ENCODE data around the gene DUSP6. TPM values are rescaled to one million over a fixed set of nuclear protein-coding genes. Genes with fewer than 3 reads are reported as not detected.
A peak's percentile ranks its signal among the peaks of the same experiment; 100 is the strongest.

Gene DUSP6
- total and polyA plus RNA-seq, 12 donors: 9.4 to 43.4 (median 24.8) TPM

- Histone ChIP-seq H3K36me3 (no peaks in the 10 kb centered on the region), H3K4me1 (peaks cover 0 to 11% (median 0%) of the 10 kb centered on the region in 9 donors), H3K9me3 (no peaks in the 10 kb centered on the region), H3K4me3 (no peak overlapping the region), H3K27ac (no peak overlapping the region), H3K27me3 (no peaks in the 10 kb centered on the region)
- intact Hi-C loops (cut with DNase I): no loop called here
- ATAC-seq: no peak
- no peak for TF ChIP-seq CTCF (IDR thresholded peaks at IDR 0.05)
- DNase-seq: no peak
- WGBS, 2 donors: 83 to 85% methylated on average over 3 of the region's 3 CpGs
These were observed 42.9 kb downstream of the DUSP6 start for GRCh38 chr12:89309440-89309802.

GRCh38 chr12:89307474-89308253 lies 44.6 kb downstream of the DUSP6 start:
- 93 to 97% methylated on average over 9 of the region's 9 CpGs for WGBS, 2 donors

GRCh38 chr12:89306827-89307473 lies 45.4 kb downstream of the DUSP6 start:
- intact Hi-C loops (cut with DNase I): no loop called here
- ATAC-seq (peak in 2 of 8 donors; percentile 42 to 62), DNase-seq (no peak)
- Histone ChIP-seq H3K36me3 (no peaks in the 10 kb centered on the region), H3K4me3 (no peak overlapping the region), H3K27ac (peak overlapping the region in 1 of 10 donors; percentile 2), H3K27me3 (no peaks in the 10 kb centered on the region), H3K4me1 (peaks cover 0 to 11% (median 0%) of the 10 kb centered on the region in 9 donors), H3K9me3 (no peaks in the 10 kb centered on the region)
- 68 to 74% methylated on average over 5 of the region's 5 CpGs for WGBS, 2 donors
- TF ChIP-seq CTCF (IDR thresholded peaks at IDR 0.05): no peak

More at GRCh38 chr12:89307474-89308253, 44.6 kb downstream of the DUSP6 start:
- Histone ChIP-seq H3K36me3 (no peaks in the 10 kb centered on the region), H3K9me3 (no peaks in the 10 kb centered on the region), H3K27ac (no peak overlapping the region), H3K4me1 (peaks cover 0 to 11% (median 0%) of the 10 kb centered on the region in 9 donors), H3K4me3 (no peak overlapping the region), H3K27me3 (no peaks in the 10 kb centered on the region)
- intact Hi-C loops (cut with DNase I): no loop called here
- no peak for TF ChIP-seq CTCF (IDR thresholded peaks at IDR 0.05)
- DNase-seq (no peak), ATAC-seq (no peak)

GRCh38 chr12:89305373-89305772 lies 46.9 kb downstream of the DUSP6 start:
- Histone ChIP-seq H3K36me3 (no peaks in the 10 kb centered on the region), H3K4me3 (no peak overlapping the region), H3K9me3 (no peaks in the 10 kb centered on the region), H3K27me3 (no peaks in the 10 kb centered on the region), H3K4me1 (peaks cover 0 to 11% (median 0%) of the 10 kb centered on the region in 9 donors), H3K27ac (no peak overlapping the region)
- intact Hi-C loops (cut with DNase I): no loop called here
- 66% methylated on average over 1 of the region's 1 CpG for WGBS, 2 donors
- DNase-seq (no peak), ATAC-seq (no peak)
- TF ChIP-seq CTCF (IDR thresholded peaks at IDR 0.05): no peak

All from heart right ventricle (tissue), 16 donors.